Effector memory CD8-positive, alpha-beta T cell (primary cell): ENCODE measurements around the gene ATG101.
A peak's percentile ranks its signal among the peaks of the same experiment; 100 is the strongest.

Experiments
- ATAC-seq: fragments of 150-1000 bp; cut with Tn5 transposase; replicated peaks from 2 replicates; pipeline ENCODE4 v1.10.0; 2021; ENCODE audit warnings: mild to moderate bottlenecking, moderate library complexity
- DNase-seq, 3 experiments: peaks; one replicate each; pipeline ENCODE4 v3.0.0; 2021
- H3K27ac Mint-ChIP-seq, 2 donors: one replicate each; pipeline ENCODE4 v1.8.0; 2022; ENCODE audit warnings: mild to moderate bottlenecking in 2 of 2, mixed read lengths in 2 of 2, moderate library complexity in 2 of 2
- H3K27me3 Mint-ChIP-seq, 2 donors: one replicate each; pipeline ENCODE4 v1.8.0; 2022; ENCODE audit warnings: mixed read lengths in 2 of 2
- H3K36me3 Mint-ChIP-seq: one replicate; pipeline ENCODE4 v1.8.0; 2022; ENCODE audit warnings: mild to moderate bottlenecking, moderate library complexity, mixed read lengths; ENCODE audit not compliant: insufficient read depth
- H3K4me1 Mint-ChIP-seq, 2 donors: one replicate each; pipeline ENCODE4 v1.8.0; 2022; ENCODE audit warnings: low read depth in 2 of 2, mixed read lengths in 2 of 2
- H3K4me3 Mint-ChIP-seq, 2 donors: one replicate each; pipeline ENCODE4 v1.8.0; 2022; ENCODE audit warnings: mild to moderate bottlenecking in 2 of 2, mixed read lengths in 2 of 2, moderate library complexity in 2 of 2
- H3K9me3 Mint-ChIP-seq, 2 donors: one replicate each; pipeline ENCODE4 v1.8.0; 2022; ENCODE audit warnings: mixed read lengths in 2 of 2

The ATG101 gene

DNA sequence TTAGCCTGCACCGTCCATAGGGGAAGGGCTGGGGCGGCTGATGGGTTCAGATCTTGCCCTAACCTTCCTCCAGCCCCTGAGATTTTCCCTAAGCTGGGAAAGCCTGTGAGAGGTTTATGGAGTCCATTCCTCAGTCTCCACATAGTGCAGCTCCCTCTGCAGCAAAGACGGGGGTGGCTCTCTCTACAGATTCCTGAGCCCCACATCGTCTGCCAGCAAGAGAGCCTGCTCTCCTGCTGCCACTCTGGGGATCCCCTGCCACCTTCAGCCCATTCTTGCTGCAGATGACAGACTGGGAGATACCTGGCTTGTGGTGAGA lies 12.8 kb downstream of the ATG101 start:
- H3K4me1 Mint-ChIP-seq, result peaks cover 6 to 12% of the 10 kb centered on the region in 2 donors
- ATAC-seq (no peak), DNase-seq (no peak)
- H3K4me3 Mint-ChIP-seq, result no peak overlapping the region
- H3K27ac Mint-ChIP-seq, result no peak overlapping the region
- H3K27me3 Mint-ChIP-seq, result peaks cover 6 to 21% of the 10 kb centered on the region in 2 donors
- peaks cover 9% of the 10 kb centered on the region for H3K36me3 Mint-ChIP-seq
- H3K9me3 Mint-ChIP-seq, result no peaks in the 10 kb centered on the region

DNA sequence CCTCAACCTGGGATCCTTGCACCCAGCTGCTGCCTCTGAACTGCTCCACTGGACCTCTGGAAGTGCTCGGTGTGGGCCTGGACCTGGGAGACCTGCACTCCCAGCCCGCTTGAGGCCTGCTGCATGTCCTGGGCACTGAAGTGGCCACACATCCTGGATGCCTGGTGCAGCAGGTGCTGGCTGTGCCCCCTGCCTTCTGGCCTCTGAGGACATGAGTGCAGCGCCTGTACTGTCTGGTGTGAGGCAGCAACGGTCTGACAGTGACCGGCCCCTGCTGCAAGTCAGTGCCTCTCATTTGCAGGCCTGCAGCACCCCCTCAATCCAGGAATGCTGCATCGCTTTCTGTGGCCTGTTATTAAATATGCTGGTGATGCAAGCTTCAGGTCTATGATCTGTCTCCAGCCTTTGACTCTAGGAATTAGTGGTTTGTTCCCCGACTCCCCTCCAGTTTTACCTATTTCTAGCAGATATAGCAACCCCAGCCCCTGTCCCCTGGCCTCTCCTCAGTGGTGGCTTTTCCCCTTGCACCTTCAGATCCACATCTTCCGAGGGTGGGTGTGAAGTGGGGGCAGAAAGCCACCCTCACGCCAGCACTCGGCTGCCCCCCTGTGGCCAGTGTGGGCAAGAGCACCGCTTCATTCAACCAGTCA lies 13.3 kb downstream of the ATG101 start:
- ATAC-seq, result peak; percentile 85
- Mint-ChIP-seq H3K4me1 (peaks cover 6 to 12% of the 10 kb centered on the region in 2 donors), H3K4me3 (no peak overlapping the region), H3K9me3 (no peaks in the 10 kb centered on the region), H3K27ac (peak overlapping the region in 1 of 2 donors; percentile 51), H3K27me3 (peaks cover 11 to 26% of the 10 kb centered on the region in 2 donors), H3K36me3 (peaks cover 5% of the 10 kb centered on the region)
- DNase-seq, result peak; percentile 64 to 68 (median 66)

DNA sequence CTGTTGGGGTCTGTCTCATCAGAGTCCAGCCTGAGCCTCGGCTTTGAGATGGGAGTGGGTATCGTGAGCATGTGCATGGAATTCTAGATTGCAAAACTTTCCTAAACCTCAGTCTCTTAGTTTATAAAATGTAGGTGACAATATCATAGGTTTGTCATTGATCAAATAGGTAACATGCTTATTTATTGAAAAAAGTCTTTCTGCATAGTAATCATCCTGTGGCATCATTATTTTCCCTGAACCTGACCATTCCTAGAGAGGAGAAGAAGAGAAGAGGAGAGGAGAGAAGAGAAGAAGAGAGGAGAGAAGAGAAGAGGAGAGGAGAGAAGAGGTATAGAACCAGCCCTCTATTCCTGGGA lies 13.8 kb downstream of the ATG101 start:
- H3K9me3 Mint-ChIP-seq, result no peaks in the 10 kb centered on the region
- H3K36me3 Mint-ChIP-seq, result peaks cover 3% of the 10 kb centered on the region
- DNase-seq (no peak), ATAC-seq (no peak)
- H3K27ac Mint-ChIP-seq, result peak overlapping the region in 1 of 2 donors; percentile 51
- peaks cover 15 to 31% of the 10 kb centered on the region in 2 donors for H3K27me3 Mint-ChIP-seq
- H3K4me3 Mint-ChIP-seq, result no peak overlapping the region
- H3K4me1 Mint-ChIP-seq, result peaks cover 6 to 12% of the 10 kb centered on the region in 2 donors

DNA sequence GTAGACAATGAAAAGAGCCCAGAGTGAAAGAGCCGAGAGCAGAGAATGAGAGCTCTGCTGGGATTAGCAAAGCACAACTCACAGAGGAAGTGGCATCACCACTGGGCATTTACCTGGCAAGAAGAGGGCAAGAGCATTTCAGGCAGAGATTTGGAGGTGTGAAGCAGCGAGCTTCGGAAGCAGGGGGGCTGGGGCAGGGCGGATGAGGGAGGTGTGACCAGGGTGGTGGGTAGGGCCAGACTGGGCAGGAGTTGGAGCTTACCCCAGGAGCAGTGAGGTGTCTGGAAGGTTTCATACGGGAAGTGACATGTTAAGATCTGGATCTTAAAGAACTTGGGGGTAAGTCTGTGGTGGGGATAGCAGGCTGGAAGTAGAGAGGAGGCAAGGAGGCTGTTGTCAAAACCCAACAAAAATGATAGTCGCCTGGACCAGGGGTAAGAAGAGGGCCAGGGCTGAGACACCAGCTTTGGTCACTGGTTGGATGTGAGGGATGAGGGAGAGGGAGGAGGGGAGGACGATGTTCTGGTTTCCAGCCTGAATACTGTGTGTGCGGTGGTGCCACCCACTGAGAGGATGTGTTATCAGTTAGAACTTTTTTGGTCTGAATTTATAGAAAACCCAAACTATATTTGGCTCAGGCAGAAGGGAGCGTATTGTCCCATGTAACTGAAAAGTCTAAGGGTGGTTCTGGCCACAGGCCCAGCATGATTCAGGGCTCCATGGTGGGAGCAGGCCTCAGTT lies 14.9 kb downstream of the ATG101 start:
- DNase-seq (no peak), ATAC-seq (no peak)
- Mint-ChIP-seq H3K27me3 (peaks cover 22 to 41% of the 10 kb centered on the region in 2 donors), H3K36me3 (peaks cover 3% of the 10 kb centered on the region), H3K27ac (no peak overlapping the region), H3K4me3 (no peak overlapping the region), H3K4me1 (peaks cover 6 to 9% of the 10 kb centered on the region in 2 donors), H3K9me3 (no peaks in the 10 kb centered on the region)

DNA sequence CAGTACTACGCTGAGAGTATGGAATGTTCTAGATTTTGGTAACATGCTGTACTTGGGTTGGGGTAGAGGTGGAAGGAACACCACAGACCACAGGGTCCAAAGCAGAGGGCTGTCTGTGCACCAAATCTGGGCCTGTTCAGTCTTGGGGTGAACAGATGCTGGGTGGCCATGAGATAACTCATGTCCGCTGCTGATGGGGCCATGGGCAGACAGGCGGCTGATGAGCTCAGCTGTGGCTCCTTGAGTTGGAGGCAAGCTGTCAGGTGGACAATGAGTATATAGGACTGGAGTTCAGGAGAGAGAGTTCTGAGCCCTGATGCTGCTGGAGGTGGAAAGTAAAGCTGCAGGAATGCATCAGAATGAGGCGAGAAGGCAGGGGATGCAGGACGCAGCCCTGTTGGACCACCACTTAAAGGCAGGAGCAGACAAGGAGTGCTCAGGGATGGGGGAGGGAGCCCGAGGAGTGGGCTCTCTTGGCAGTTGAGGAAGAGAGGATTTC lies 16.0 kb downstream of the ATG101 start:
- no peak for ATAC-seq
- Mint-ChIP-seq H3K27me3 (peaks cover 32 to 52% of the 10 kb centered on the region in 2 donors), H3K4me3 (no peak overlapping the region), H3K36me3 (peaks cover 2% of the 10 kb centered on the region), H3K9me3 (no peaks in the 10 kb centered on the region), H3K27ac (no peak overlapping the region), H3K4me1 (peaks cover 6 to 9% of the 10 kb centered on the region in 2 donors)
- no peak for DNase-seq

DNA sequence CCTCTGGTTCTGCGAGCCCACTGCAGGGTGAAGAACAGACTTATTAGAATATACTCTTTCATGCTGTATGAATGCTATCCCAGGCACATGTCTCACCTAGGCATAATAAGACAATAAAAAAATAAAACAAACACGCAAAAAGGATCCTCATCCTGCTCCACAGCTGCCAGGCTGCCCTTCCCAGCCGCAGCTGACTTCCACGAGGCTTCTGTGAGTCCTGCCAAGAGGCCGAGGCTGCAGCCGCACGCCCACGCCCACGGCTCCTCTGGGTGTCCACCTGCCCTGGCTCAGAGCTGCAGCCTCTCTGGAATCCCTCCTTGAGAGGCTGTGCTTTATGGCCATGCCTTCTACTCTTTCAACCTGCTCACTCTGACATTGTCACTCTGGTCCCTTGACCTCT lies 16.6 kb downstream of the ATG101 start:
- H3K27ac Mint-ChIP-seq, result no peak overlapping the region
- no peak overlapping the region for H3K4me3 Mint-ChIP-seq
- ATAC-seq, result no peak
- H3K9me3 Mint-ChIP-seq, result no peaks in the 10 kb centered on the region
- peaks cover 6 to 9% of the 10 kb centered on the region in 2 donors for H3K4me1 Mint-ChIP-seq
- DNase-seq, result no peak
- H3K27me3 Mint-ChIP-seq, result peaks cover 37 to 58% of the 10 kb centered on the region in 2 donors
- H3K36me3 Mint-ChIP-seq, result no peaks in the 10 kb centered on the region

DNA sequence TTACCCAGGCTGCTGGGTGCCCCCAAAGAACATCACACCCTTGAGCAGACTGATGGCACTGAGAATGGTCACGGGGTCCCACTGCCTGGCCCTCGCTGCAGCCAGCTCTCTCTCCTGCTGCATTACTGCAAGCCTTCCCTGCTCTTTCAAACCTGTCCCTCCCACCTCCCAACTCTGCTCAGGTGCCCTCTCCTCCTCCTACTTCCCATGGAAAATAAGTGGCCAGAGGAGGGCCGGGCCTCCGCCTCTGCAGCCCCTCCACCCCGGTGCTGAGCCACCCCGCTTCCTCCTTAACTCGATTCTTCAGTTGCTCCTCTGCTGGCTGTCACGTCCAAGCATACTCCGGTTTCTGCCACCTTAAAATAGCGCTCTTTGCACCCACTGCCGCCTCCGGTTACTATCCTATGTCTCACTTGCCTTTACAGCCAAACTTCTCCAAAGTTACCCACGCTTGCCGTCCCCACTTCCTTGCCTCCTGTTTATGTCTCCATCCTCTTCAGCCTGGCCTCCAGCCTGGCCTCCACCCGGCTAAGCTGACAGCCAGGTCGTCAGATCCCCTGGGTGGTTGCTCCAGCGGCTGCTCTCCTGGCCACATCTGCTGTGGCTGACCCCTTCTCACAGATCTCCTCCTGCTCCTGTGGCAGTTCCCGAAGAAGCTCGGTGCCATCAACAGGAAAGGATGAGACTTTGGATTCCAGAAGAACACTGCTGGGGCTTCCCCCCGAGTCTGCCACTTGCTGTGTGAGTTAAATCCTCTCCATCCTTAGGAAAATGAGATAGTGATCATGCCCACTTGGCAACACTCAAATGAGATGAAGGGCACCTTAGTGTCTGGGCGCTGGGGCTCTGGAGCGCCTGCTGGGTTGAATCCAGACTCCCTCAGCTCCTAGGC lies 17.4 kb downstream of the ATG101 start:
- no peaks in the 10 kb centered on the region for H3K9me3 Mint-ChIP-seq
- ATAC-seq (no peak), DNase-seq (no peak)
- H3K4me1 Mint-ChIP-seq, result peaks cover 3% of the 10 kb centered on the region in 2 donors
- H3K27me3 Mint-ChIP-seq, result peaks cover 44 to 67% of the 10 kb centered on the region in 2 donors
- no peak overlapping the region for H3K27ac Mint-ChIP-seq
- no peaks in the 10 kb centered on the region for H3K36me3 Mint-ChIP-seq
- no peak overlapping the region for H3K4me3 Mint-ChIP-seq

DNA sequence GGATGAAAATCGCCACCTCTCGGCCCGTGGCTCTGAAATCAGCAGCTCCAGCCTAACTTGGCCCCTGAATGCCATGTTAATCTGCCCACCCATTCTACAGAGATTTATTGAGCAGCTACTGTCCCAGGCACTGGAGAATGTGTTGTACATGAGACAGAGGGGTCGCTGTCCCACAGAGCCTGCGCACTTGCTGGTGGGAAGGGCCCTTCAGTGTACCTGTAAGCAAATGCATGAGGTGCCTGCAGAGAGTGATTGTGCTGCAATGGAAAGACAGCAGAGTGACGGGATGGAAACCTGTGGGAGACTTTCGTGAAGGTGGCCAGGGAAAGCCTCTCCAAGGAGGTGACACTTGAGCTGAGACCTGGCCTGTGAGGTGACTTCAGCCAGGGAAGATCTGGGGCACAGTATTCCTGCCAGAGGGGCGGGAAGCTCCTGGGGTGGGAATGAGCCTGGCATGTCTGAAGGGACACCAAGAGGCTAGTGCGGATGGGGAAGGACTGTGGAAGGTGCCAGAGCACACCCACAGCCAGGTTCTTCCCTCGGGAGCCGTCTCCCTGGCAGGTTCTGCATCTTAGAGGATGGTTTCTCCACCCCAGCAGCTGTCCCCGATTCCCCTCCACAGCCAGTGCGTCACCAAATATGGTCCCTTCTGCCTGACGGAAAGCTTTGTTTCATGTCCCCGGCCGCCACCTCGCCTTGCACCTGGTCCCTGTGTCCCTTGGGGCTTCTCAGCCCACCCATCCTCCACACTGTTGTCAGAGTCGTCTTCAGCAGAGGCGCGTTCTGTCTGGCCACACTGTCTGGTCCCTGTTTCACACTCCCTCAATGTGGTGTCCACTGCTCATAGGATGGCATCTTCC lies 18.4 kb downstream of the ATG101 start:
- DNase-seq, result no peak
- no peak for ATAC-seq
- no peaks in the 10 kb centered on the region for H3K36me3 Mint-ChIP-seq
- no peak overlapping the region for H3K4me3 Mint-ChIP-seq
- H3K27me3 Mint-ChIP-seq, result peaks cover 46 to 70% of the 10 kb centered on the region in 2 donors
- no peaks in the 10 kb centered on the region for H3K9me3 Mint-ChIP-seq
- H3K27ac Mint-ChIP-seq, result no peak overlapping the region
- H3K4me1 Mint-ChIP-seq, result peaks cover 2 to 3% of the 10 kb centered on the region in 2 donors

DNA sequence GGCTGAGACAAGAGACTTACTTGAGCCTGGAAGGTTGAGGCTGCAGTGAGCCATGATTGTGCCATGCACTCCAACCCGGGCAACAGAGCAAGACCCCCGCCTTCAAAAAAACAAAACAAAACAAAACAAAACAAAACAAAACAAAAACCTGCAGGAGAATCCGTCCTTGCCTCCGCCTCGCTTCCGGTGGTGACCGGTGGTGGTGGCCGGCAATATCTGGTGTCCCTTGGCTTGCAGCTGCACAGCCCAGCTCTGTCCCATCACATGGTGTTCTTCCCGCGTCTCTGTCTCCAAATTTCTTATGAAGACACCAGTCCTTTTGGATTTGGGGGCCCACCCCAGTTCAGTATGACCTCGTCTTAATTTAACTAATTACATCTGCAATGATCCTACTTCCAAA lies 19.7 kb downstream of the ATG101 start:
- Mint-ChIP-seq H3K4me3 (no peak overlapping the region), H3K4me1 (no peaks in the 10 kb centered on the region), H3K36me3 (peaks cover 1% of the 10 kb centered on the region), H3K27ac (peak overlapping the region in 1 of 2 donors; percentile 54), H3K27me3 (peaks cover 51 to 79% of the 10 kb centered on the region in 2 donors), H3K9me3 (no peaks in the 10 kb centered on the region)
- DNase-seq (no peak), ATAC-seq (no peak)

DNA sequence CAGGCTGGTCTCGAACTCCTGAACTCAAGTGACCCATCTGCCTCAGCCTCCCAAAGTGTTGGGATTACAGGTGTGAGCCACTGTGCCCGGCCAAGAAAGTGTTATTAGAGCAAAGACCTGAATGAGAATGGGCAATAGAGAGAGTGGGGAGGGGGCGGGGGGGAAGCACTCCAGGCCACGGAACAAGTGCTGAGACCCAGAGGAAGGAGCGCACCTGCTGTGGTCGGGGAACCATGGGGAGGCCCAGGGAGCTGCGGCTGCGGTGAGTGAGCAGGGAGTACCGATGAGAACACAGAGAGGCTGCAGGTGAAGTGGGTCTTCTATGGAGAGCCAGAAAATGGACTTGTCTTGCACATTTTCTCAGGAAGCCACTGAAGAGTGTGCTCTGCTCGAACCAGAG lies 20.5 kb downstream of the ATG101 start:
- peak overlapping the region in 1 of 2 donors; percentile 54 for H3K27ac Mint-ChIP-seq
- no peak overlapping the region for H3K4me3 Mint-ChIP-seq
- H3K9me3 Mint-ChIP-seq, result no peaks in the 10 kb centered on the region
- no peak for ATAC-seq
- H3K36me3 Mint-ChIP-seq, result peaks cover 2% of the 10 kb centered on the region
- no peak for DNase-seq
- no peaks in the 10 kb centered on the region for H3K4me1 Mint-ChIP-seq
- H3K27me3 Mint-ChIP-seq, result peaks cover 53 to 87% of the 10 kb centered on the region in 2 donors

DNA sequence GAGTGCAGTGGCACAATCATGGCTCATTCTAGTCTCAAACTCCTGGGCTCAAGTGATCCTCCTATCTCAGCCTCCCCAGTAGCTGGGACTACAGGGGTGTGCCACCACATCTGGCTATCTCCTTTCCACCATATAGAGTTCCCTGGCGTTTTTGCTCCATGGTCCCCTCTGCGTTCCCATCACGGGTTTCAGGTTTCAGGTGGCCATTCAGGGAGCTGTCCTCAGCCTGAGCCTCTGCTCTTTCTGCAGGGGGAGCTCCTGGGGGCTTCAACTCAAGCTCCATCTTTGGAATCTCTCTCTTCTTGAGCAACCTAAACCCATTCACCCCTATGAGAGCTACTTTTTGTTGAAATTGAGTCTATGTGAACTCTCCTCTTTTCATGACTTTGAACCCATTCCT lies 21.3 kb downstream of the ATG101 start:
- DNase-seq, result no peak
- no peak for ATAC-seq
- H3K4me3 Mint-ChIP-seq, result no peak overlapping the region
- peaks cover 61 to 87% of the 10 kb centered on the region in 2 donors for H3K27me3 Mint-ChIP-seq
- no peaks in the 10 kb centered on the region for H3K9me3 Mint-ChIP-seq
- no peak overlapping the region for H3K27ac Mint-ChIP-seq
- H3K4me1 Mint-ChIP-seq, result no peaks in the 10 kb centered on the region
- H3K36me3 Mint-ChIP-seq, result peaks cover 2% of the 10 kb centered on the region

DNA sequence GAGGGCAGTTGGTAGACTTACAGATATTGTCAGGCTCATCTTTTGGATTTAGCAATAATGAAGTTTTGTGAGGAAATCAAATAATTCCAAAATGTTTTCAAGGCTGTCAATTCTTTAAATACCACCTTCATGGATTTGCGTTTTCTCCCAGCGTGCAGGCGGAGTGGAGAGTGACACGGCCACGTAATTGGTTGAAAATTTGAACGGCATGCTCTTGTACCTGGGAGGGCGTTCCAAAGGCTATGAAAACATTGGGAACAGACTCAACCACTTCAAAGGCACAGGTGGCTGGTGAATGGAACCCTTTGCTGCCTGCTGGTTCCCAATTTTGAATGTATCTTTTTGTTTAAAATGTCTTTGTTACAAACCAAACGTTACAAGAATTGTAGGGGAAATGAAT lies 22.1 kb downstream of the ATG101 start:
- Mint-ChIP-seq H3K4me3 (no peak overlapping the region), H3K9me3 (no peaks in the 10 kb centered on the region), H3K27me3 (peaks cover 62 to 84% of the 10 kb centered on the region in 2 donors), H3K36me3 (peaks cover 2% of the 10 kb centered on the region), H3K4me1 (no peaks in the 10 kb centered on the region), H3K27ac (no peak overlapping the region)
- ATAC-seq, result no peak
- no peak for DNase-seq

DNA sequence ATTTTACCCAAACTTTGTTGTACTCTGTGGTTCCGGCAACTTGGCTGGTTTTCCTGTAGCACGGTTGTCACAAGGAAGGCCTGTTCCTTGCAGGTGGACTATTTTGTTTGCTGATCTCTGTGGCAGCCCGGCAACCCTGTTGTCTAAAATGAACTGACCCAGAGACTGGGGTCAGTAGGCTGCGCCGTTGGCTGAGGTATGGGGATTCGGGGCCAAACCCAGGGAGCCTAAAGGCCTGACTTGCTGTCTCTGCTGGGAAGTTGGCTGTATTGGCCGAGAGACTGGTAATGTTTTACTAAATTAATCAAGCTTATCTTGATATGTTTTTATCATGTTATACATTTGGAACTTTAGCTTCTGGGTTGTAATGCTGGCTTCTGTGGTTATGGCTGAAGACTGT lies 23.6 kb downstream of the ATG101 start:
- Mint-ChIP-seq H3K36me3 (peaks cover 2% of the 10 kb centered on the region), H3K4me3 (no peak overlapping the region), H3K4me1 (no peaks in the 10 kb centered on the region), H3K27ac (no peak overlapping the region), H3K9me3 (no peaks in the 10 kb centered on the region), H3K27me3 (peaks cover 60 to 84% of the 10 kb centered on the region in 2 donors)
- ATAC-seq, result no peak
- DNase-seq, result no peak
